Measurements from ENCODE around the gene C9orf57. TPM values are rescaled to one million over a fixed set of nuclear protein-coding genes. Genes with fewer than 3 reads are reported as not detected.
"Not testable (repeated sequence)": the region's sequence is repeated elsewhere in the genome, so short reads cannot be mapped to it uniquely, and the experiment has no call there.

Gene C9orf57
- total RNA-seq, 2 donors from 2014 or later = not detected

DNA sequence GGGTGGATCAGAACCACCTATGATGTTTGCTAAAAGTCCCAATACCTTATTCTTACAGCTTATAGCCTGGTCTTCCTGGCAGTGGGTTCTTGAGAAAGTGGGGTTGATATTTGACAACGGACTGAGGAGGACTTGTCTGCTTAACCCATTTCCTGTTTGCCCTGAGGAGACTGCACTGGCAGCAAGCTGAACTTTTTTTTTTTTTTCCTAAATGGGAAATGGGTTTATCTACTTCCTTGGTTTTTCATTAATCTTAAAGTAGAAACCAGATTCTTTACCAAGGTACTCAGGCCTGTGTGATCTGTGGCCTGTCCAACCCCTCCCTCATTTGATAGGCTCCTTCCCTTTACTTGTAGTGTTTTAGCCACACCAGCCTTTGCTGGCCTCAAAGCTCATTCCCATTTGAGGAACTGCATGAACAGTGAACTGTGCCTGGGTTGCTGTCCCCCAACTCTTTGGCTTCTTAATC is 47.1 kb downstream of the C9orf57 start:
- no peaks in the 10 kb centered on the region for H3K27me3 ChIP-seq (replicated peaks; ENCODE audit: insufficient read depth)
- H3K4me1 ChIP-seq (ENCODE audit: control insufficient read depth in 1 of 2, low read depth in 2 of 2) = no peaks in the 10 kb centered on the region
- ATAC-seq (ENCODE audit: insufficient number of reproducible peaks, low FRiP score, low read depth) = no peak
- H3K27ac ChIP-seq = no peak overlapping the region
- TF ChIP-seq, protein P1, sequence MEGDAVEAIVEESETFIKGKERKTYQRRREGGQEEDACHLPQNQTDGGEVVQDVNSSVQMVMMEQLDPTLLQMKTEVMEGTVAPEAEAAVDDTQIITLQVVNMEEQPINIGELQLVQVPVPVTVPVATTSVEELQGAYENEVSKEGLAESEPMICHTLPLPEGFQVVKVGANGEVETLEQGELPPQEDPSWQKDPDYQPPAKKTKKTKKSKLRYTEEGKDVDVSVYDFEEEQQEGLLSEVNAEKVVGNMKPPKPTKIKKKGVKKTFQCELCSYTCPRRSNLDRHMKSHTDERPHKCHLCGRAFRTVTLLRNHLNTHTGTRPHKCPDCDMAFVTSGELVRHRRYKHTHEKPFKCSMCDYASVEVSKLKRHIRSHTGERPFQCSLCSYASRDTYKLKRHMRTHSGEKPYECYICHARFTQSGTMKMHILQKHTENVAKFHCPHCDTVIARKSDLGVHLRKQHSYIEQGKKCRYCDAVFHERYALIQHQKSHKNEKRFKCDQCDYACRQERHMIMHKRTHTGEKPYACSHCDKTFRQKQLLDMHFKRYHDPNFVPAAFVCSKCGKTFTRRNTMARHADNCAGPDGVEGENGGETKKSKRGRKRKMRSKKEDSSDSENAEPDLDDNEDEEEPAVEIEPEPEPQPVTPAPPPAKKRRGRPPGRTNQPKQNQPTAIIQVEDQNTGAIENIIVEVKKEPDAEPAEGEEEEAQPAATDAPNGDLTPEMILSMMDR (IDR thresholded peaks at IDR 0.05) = no peak
- no peak for DNase-seq (ENCODE audit: low spot score)
- no peak overlapping the region for H3K4me3 ChIP-seq
- no peaks in the 10 kb centered on the region for H3K36me3 ChIP-seq
- H3K9me3 ChIP-seq = no peaks in the 10 kb centered on the region

DNA sequence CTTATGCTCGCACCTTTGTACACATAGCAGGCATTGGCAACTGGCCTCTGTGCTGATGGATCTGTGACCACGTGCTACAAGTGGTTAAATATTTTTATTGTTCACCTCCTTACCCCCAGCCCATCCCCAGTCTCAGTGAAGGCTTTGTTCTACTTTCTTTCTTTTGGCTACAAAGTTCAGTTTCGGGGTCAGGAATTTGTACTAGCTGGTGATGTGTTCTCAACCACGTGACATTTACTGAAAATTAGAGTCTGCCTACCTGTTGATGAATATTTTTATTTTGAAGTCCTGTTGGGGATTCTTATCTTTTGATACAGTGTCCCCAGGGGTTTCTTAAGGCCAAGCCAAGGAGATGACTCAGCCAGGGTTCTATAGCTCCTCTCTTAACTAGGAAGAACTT is 47.8 kb downstream of the C9orf57 start:
- ATAC-seq (ENCODE audit: insufficient number of reproducible peaks, low FRiP score, low read depth) (no peak), DNase-seq (ENCODE audit: low spot score) (no peak)
- no peaks in the 10 kb centered on the region for H3K9me3 ChIP-seq
- no peak overlapping the region for H3K27ac ChIP-seq
- H3K36me3 ChIP-seq = no peaks in the 10 kb centered on the region
- TF ChIP-seq, protein P1 (IDR thresholded peaks at IDR 0.05) = no peak
- H3K4me1 ChIP-seq (ENCODE audit: control insufficient read depth in 1 of 2, low read depth in 2 of 2) = no peaks in the 10 kb centered on the region
- no peak overlapping the region for H3K4me3 ChIP-seq
- no peaks in the 10 kb centered on the region for H3K27me3 ChIP-seq (replicated peaks; ENCODE audit: insufficient read depth)

DNA sequence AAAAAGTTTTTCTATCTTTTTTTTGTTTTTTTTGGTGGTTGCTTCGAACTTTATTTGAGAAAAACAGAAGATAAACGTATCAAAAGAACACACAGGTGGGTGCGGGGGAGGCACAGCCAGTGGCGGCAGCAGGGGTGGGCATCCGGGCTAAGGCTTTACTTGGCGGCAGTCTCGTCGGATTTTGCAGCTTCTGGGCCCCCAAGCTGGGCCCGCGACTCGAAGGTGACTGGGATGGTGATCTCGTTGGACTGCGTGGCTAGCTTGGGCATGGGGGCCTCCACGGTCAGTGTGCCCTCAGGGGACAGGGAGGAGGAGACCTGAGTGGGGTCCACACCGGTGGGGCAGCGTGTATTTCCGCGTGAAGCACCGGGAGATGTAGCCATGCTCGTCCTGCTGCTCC is 52.7 kb downstream of the C9orf57 start:
- ATAC-seq (ENCODE audit: insufficient number of reproducible peaks, low FRiP score, low read depth); H3K4me3 ChIP-seq; H3K9me3 ChIP-seq; DNase-seq (ENCODE audit: low spot score); H3K4me1 ChIP-seq (ENCODE audit: control insufficient read depth in 1 of 2, low read depth in 2 of 2); H3K36me3 ChIP-seq; H3K27ac ChIP-seq; H3K27me3 ChIP-seq (replicated peaks; ENCODE audit: insufficient read depth): not testable (repeated sequence)

DNA sequence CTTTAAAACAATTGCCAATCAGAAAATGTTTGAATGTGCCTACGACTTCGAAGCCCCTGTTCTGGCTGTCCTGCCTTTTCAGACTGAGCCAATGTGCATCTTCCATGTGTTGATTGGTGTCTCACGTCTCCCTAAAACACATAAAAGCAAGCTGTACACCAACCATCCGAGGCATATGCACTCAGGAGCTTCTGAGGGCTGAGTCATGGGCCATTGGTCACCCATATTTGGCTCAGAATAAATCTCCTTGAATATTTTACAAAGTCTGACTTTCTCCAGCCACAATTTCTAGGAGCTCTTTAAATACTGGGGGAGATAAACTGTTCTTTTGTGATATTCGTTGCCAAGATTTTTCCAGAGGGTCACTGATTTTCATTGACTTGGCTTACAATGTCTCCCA is 53.9 kb downstream of the C9orf57 start:
- DNase-seq (ENCODE audit: low spot score) = no peak
- no peak for ATAC-seq (ENCODE audit: insufficient number of reproducible peaks, low FRiP score, low read depth)
- Histone ChIP-seq H3K4me1 (ENCODE audit: control insufficient read depth in 1 of 2, low read depth in 2 of 2) (no peaks in the 10 kb centered on the region), H3K9me3 (no peaks in the 10 kb centered on the region), H3K36me3 (no peaks in the 10 kb centered on the region), H3K4me3 (no peak overlapping the region), H3K27me3 (replicated peaks; ENCODE audit: insufficient read depth) (no peaks in the 10 kb centered on the region), H3K27ac (no peak overlapping the region)
- TF ChIP-seq, protein P1 (IDR thresholded peaks at IDR 0.05) = no peak

DNA sequence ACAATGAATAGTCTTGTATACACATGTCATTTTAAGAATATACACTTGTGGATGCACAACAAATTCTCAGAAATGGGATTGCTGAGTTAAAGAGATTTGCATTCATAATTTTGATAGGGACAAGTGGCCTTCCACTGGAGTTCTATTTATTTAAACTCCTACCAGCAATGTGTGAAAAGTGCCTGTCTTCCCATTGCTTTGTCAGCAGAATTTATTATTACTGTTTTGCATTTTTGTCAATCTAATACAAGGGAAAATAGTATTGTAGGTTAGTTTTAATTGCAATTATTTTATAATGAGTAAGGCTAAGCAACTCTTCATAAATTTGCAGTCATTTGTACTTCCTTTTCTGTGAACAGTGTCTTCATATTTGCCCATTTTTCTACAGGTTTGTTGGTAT is 55.0 kb downstream of the C9orf57 start:
- Histone ChIP-seq H3K4me3 (no peak overlapping the region), H3K4me1 (ENCODE audit: control insufficient read depth in 1 of 2, low read depth in 2 of 2) (no peaks in the 10 kb centered on the region), H3K27me3 (replicated peaks; ENCODE audit: insufficient read depth) (no peaks in the 10 kb centered on the region), H3K27ac (no peak overlapping the region), H3K36me3 (no peaks in the 10 kb centered on the region), H3K9me3 (no peaks in the 10 kb centered on the region)
- ATAC-seq (ENCODE audit: insufficient number of reproducible peaks, low FRiP score, low read depth) (no peak), DNase-seq (ENCODE audit: low spot score) (no peak)
- TF ChIP-seq, protein P1 (IDR thresholded peaks at IDR 0.05) = no peak

Other genes starting within 250 kb of the C9orf57 start
- 10 to 100 TPM; 15.3 to 24.6 TPM for gene ABHD17B, start 149.4 kb downstream of the C9orf57 start, total RNA-seq
- 10 to 100 TPM in 1 of 2 donors, 1 to 10 TPM in 1; 8.4 to 14.7 TPM for gene C9orf85, start 149.0 kb downstream of the C9orf57 start, total RNA-seq
- gene GDA, start 88.8 kb upstream of the C9orf57 start, total RNA-seq = not detected

All from thoracic aorta (tissue), 2 donors.